Common myeloid progenitor, CD34-positive (primary cell): Measurements from ENCODE around the gene KCNQ5.

Source experiments
- CTCF ChIA-PET: fragments of 350-600 bp; sonication (Branson Sonifier 250); formaldehyde crosslinking; loops from one replicate; lab custom pipeline; 2021; ENCODE audit warnings: antibody characterized with exemption; lab: Charles Lee
- POLR2A ChIA-PET: fragments of 350-600 bp; sonication (Branson Sonifier 250); formaldehyde crosslinking; loops from one replicate; lab custom pipeline; 2021; ENCODE audit warnings: antibody characterized with exemption; lab: Charles Lee
- DNase-seq, 3 donors: peaks; one replicate each; pipeline versions ENCODE4 v3.0.0 to v3.0.0-alpha.2; 2013
- H3K27ac ChIP-seq, 2 experiments: 1 replicate in 1 of 2; 2 replicates in 1 of 2; pipeline ENCODE4 v1.7.0; 2013; ENCODE audit warnings: inconsistent platforms in 2 of 2, low read length in 2 of 2, mild to moderate bottlenecking in 2 of 2, low read depth in 1 of 2, moderate library complexity in 1 of 2; ENCODE audit not compliant: severe bottlenecking in 2 of 2, insufficient read depth in 1 of 2, poor library complexity in 1 of 2
- H3K27me3 ChIP-seq, 5 experiments: replicated peaks in 2 of 5; 1 replicate in 3 of 5; 2 replicates in 2 of 5; pipeline versions ENCODE4 v1.6.1 to v1.7.0; 2013; ENCODE audit warnings: low read length in 4 of 5, mild to moderate bottlenecking in 2 of 5, moderate library complexity in 2 of 5, inconsistent platforms in 1 of 5; ENCODE audit not compliant: insufficient read depth in 5 of 5, control insufficient read depth in 4 of 5
- H3K36me3 ChIP-seq, 4 experiments: 1 replicate in 2 of 4; 2 replicates in 2 of 4; pipeline versions ENCODE4 v1.6.1 to v1.7.0; 2013; ENCODE audit warnings: low read length in 3 of 4, control low read depth in 1 of 4, mild to moderate bottlenecking in 1 of 4; ENCODE audit not compliant: control insufficient read depth in 4 of 4, insufficient read depth in 4 of 4
- H3K4me1 ChIP-seq, 4 experiments: 1 replicate in 3 of 4; 2 replicates in 1 of 4; pipeline versions ENCODE4 v1.6.1 to v1.7.1; 2013; ENCODE audit warnings: low read length in 3 of 4, mild to moderate bottlenecking in 3 of 4, control low read depth in 1 of 4, inconsistent platforms in 1 of 4, moderate library complexity in 1 of 4; ENCODE audit not compliant: control insufficient read depth in 4 of 4, insufficient read depth in 4 of 4; ENCODE audit errors: control extremely low read depth in 1 of 4
- H3K4me3 ChIP-seq, 7 experiments: 1 replicate in 4 of 7; 2 replicates in 3 of 7; pipeline versions ENCODE4 v1.5.1 to v1.7.0; 2013; ENCODE audit warnings: mild to moderate bottlenecking in 7 of 7, low read length in 6 of 7, moderate library complexity in 6 of 7, inconsistent platforms in 2 of 7, low read depth in 2 of 7, control low read depth in 1 of 7; ENCODE audit not compliant: insufficient read depth in 4 of 7, control insufficient read depth in 1 of 7; ENCODE audit errors: extremely low read depth in 1 of 7
- H3K9me3 ChIP-seq, 5 experiments: 1 replicate in 4 of 5; 2 replicates in 1 of 5; pipeline versions ENCODE4 v1.6.1 to v1.7.1; 2013; ENCODE audit warnings: low read length in 4 of 5, mild to moderate bottlenecking in 2 of 5, inconsistent platforms in 1 of 5, low read depth in 1 of 5, moderate library complexity in 1 of 5; ENCODE audit not compliant: control insufficient read depth in 4 of 5, insufficient read depth in 2 of 5; ENCODE audit errors: control extremely low read depth in 1 of 5
- WGBS: methylation state at CpG from one replicate; pipeline ENCODE4 v1.1.5; 2013; ENCODE audit not compliant: insufficient coverage; 5-methylcytosine and 5-hydroxymethylcytosine counted together

KCNQ5 gene

DNA sequence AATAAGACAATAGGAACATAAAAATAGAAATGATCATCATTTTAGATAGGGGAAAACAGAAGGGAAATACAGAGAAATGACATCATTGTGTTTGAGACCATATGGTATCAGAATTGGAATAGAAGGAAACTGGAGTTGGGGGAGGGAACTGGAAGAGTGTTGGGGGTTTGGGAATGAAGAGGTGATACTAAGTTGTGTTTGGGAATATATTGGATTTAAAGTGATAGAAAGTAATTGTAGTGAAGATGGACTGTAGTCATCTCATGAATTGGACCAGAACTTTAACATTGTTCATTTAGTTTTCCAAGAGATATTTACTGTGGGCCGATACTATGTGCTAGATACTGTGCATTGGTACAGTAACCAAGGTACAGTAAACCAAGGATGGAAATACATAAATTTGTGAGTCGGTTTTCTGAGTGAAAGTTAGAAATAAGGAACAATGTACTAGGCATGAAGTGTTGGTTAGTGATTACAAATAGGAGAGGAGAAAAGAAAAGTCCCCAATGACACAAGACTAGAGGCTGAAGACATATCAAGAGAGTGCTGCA is 32.3 kb downstream of the KCNQ5 start:
- WGBS, result 96% methylated on average over 2 of the region's 2 CpGs
- Histone ChIP-seq H3K9me3 (no peaks in the 10 kb centered on the region), H3K27ac (no peak overlapping the region), H3K4me1 (peaks cover 0 to 8% (median 2%) of the 10 kb centered on the region in 4 experiments), H3K4me3 (no peak overlapping the region), H3K27me3 (no peaks in the 10 kb centered on the region), H3K36me3 (peaks cover 0 to 6% (median 2%) of the 10 kb centered on the region in 4 experiments)
- CTCF ChIA-PET, result no interaction called here
- DNase-seq, result no peak
- POLR2A ChIA-PET, result no interaction called here

DNA sequence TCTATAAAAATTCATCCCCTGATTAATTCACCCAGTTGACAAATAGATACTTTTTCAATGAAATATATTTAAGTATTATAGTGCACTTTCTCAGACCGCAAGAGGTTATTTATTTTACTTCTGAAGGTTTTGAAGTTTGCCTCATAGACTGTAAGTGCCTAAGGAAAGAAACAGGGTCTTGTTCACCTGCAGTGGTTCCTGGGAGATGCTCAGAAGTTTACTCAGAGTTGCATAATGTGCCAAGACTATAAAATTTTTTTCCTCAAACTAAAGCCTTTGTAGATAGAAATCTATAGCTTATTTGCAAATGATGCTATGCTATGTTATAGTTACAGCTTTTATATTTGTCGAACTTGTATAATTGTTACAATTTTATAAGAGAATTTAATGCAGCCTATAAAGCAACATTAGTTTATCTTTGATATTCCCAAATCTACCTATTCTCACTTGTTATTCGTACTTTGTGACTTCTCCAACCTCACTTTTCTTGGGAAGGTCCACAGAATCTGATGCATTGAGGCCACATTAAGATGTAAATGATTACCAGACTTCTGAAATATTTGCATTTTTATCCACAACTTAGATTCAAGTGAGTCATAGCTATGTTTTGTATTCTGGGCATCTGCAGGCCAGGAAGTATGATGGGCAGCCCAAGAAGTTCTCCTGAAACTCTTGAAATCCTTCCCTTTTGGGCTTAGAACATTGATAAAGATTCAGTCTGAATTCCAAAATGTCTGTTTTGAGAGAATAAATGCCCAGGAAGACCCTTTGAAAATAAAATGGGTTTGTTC is 35.7 kb downstream of the KCNQ5 start:
- Histone ChIP-seq H3K4me3 (no peak overlapping the region), H3K27me3 (no peaks in the 10 kb centered on the region), H3K4me1 (peaks cover 0 to 2% (median 0%) of the 10 kb centered on the region in 4 experiments), H3K9me3 (no peaks in the 10 kb centered on the region), H3K27ac (no peak overlapping the region), H3K36me3 (peaks cover 0 to 6% (median 2%) of the 10 kb centered on the region in 4 experiments)
- DNase-seq, result no peak
- ChIA-PET POLR2A (interaction anchor here (0.7 kb wide), 1 partner anchor 8 kb away, joined by 3 read pairs; no protein-coding TSS in a partner anchor), CTCF (no interaction called here)
- 100% methylated on average over 1 of the region's 3 CpGs for WGBS

DNA sequence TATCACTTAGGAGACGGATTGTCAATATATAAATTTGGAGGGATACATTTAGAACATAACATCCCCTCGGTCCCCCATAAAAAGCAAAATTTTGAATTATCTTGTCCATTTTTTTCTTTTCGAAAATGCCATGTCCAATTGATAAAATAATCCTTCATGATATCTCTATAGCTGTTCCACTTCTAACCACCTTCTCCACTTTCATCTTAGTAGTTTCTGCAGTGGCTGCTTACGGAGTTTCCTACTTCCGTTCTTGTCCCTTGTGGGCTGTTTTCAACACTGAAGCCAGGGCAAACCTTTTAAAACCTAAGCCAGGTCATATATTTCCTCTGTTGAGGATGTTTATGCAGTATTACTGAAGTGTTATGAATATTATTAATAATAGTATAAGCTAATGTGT is 37.9 kb downstream of the KCNQ5 start:
- DNase-seq, result no peak
- no peaks in the 10 kb centered on the region for H3K9me3 ChIP-seq
- no peaks in the 10 kb centered on the region for H3K27me3 ChIP-seq
- ChIA-PET CTCF (interaction anchor here (0.8 to 1.3 kb wide), 2 partner anchors 10 to 20 kb away, joined by 3 read pairs; no protein-coding TSS in a partner anchor), POLR2A (no interaction called here)
- WGBS, result 100% methylated on average over 5 of the region's 5 CpGs
- H3K4me3 ChIP-seq, result no peak overlapping the region
- H3K36me3 ChIP-seq, result peaks cover 0 to 6% (median 2%) of the 10 kb centered on the region in 4 experiments
- H3K4me1 ChIP-seq, result no peaks in the 10 kb centered on the region
- no peak overlapping the region for H3K27ac ChIP-seq

DNA sequence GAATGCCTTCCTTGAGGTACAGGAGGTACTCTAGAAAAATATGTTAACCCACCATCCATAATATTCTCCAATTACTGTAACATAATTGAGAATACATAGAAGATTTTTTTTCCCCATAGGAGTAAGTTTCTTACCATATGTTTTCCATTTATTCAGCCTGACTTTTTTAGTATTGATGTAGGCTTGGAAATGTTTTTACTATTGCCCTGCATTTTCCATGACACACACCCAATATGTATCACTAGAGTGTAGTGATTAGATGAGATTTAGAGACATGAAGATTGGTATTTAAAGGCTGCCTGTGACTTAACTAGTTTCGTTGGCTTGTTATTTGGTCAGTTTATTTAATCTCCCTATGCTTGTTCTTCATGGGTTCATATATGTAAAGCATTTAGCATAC is 39.5 kb downstream of the KCNQ5 start:
- H3K4me1 ChIP-seq, result no peaks in the 10 kb centered on the region
- H3K27me3 ChIP-seq, result no peaks in the 10 kb centered on the region
- no peak overlapping the region for H3K4me3 ChIP-seq
- no peak overlapping the region for H3K27ac ChIP-seq
- DNase-seq, result no peak
- POLR2A ChIA-PET, result no interaction called here
- H3K9me3 ChIP-seq, result no peaks in the 10 kb centered on the region
- no CpG with 5 or more reads among the region's 1 CpG for WGBS
- CTCF ChIA-PET, result no interaction called here
- H3K36me3 ChIP-seq, result peaks cover 0 to 3% (median 0%) of the 10 kb centered on the region in 4 experiments

DNA sequence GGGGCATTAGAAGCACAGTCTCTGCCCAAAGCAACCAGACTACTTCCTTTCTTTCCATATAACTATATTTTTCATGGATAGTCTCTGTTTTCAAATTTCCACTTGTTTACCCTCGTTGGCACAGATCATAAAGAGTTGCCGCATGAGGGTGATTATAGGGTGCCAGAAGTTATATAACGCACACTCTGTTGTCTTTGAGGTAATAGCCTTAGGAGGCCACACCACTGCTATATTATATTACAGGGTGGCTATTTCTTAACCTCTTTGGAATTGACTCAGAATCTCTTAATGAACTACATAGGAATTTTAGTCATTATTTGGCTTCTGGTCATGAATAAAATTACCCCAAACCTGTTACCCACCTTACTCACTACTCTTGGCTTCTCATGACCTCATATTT is 43.7 kb downstream of the KCNQ5 start:
- no peak overlapping the region for H3K27ac ChIP-seq
- POLR2A ChIA-PET, result no interaction called here
- H3K4me1 ChIP-seq, result no peaks in the 10 kb centered on the region
- DNase-seq, result no peak
- no peaks in the 10 kb centered on the region for H3K27me3 ChIP-seq
- CTCF ChIA-PET, result no interaction called here
- 100% methylated on average over 1 of the region's 3 CpGs for WGBS
- peaks cover 0 to 4% (median 0%) of the 10 kb centered on the region in 5 experiments for H3K9me3 ChIP-seq
- no peak overlapping the region for H3K4me3 ChIP-seq
- peaks cover 0 to 3% (median 0%) of the 10 kb centered on the region in 4 experiments for H3K36me3 ChIP-seq

DNA sequence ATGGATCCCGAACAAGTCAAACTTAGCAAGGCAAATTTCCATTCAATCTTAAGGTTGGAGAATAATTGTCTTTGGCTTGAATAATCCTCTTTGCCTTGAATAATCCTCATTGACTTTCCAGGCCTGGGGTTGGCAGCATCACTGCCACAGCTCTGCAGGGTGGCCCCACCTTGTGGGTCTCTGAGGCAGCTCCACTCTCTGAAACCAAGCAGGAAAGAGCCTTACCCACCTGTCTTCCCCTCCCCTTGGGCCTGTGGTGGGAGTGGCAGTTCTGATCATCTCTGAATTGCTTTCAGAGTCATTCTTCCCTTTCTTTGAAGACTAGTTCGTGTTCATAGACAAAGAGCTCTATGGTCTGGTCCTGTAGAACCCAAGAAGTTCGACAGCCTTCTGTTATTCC is 47.5 kb downstream of the KCNQ5 start:
- no peaks in the 10 kb centered on the region for H3K4me1 ChIP-seq
- peaks cover 0 to 3% (median 0%) of the 10 kb centered on the region in 4 experiments for H3K36me3 ChIP-seq
- POLR2A ChIA-PET, result interaction anchor here (0.6 kb wide), 1 partner anchor 18 kb away, joined by 3 read pairs; no protein-coding TSS in a partner anchor
- H3K27ac ChIP-seq, result no peak overlapping the region
- H3K4me3 ChIP-seq, result no peak overlapping the region
- no peak for DNase-seq
- H3K9me3 ChIP-seq, result peaks cover 0 to 4% (median 0%) of the 10 kb centered on the region in 5 experiments
- WGBS, result 100% methylated on average over 1 of the region's 3 CpGs
- CTCF ChIA-PET, result interaction anchor here (0.9 kb wide), 1 partner anchor 9 kb away, joined by 3 read pairs; no protein-coding TSS in a partner anchor
- no peaks in the 10 kb centered on the region for H3K27me3 ChIP-seq

DNA sequence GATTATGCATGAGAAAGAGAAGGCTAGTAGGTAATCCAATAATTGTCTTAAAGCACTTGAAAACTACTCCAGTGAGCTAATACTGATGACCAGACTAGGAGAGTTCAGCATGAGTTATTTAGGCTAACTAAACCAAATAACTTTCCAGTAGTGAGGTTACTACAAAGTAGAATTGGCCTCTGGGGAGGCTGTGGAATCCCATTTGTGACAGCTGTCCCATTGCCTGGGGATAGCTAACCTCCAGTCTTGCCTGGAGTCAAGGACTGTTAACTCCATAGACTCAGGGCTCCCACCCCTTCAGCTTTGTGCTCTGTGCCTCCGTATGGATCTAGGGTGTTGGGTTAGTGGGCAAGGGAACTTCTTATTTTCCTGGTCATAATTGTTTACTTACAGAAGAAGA is 51.0 kb downstream of the KCNQ5 start:
- Histone ChIP-seq H3K4me1 (no peaks in the 10 kb centered on the region), H3K27ac (no peak overlapping the region), H3K4me3 (no peak overlapping the region), H3K36me3 (peaks cover 0 to 4% (median 0%) of the 10 kb centered on the region in 4 experiments), H3K9me3 (no peaks in the 10 kb centered on the region), H3K27me3 (no peaks in the 10 kb centered on the region)
- DNase-seq, result no peak
- no CpG with 5 or more reads among the region's 1 CpG for WGBS
- ChIA-PET POLR2A (no interaction called here), CTCF (no interaction called here)
